Measurements from ENCODE around the gene TCTN3.
"Not testable (repeated sequence)": the region's sequence is repeated elsewhere in the genome, so short reads cannot be mapped to it uniquely, and the experiment has no call there.

Gene TCTN3, protein sequence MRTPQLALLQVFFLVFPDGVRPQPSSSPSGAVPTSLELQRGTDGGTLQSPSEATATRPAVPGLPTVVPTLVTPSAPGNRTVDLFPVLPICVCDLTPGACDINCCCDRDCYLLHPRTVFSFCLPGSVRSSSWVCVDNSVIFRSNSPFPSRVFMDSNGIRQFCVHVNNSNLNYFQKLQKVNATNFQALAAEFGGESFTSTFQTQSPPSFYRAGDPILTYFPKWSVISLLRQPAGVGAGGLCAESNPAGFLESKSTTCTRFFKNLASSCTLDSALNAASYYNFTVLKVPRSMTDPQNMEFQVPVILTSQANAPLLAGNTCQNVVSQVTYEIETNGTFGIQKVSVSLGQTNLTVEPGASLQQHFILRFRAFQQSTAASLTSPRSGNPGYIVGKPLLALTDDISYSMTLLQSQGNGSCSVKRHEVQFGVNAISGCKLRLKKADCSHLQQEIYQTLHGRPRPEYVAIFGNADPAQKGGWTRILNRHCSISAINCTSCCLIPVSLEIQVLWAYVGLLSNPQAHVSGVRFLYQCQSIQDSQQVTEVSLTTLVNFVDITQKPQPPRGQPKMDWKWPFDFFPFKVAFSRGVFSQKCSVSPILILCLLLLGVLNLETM

DNA sequence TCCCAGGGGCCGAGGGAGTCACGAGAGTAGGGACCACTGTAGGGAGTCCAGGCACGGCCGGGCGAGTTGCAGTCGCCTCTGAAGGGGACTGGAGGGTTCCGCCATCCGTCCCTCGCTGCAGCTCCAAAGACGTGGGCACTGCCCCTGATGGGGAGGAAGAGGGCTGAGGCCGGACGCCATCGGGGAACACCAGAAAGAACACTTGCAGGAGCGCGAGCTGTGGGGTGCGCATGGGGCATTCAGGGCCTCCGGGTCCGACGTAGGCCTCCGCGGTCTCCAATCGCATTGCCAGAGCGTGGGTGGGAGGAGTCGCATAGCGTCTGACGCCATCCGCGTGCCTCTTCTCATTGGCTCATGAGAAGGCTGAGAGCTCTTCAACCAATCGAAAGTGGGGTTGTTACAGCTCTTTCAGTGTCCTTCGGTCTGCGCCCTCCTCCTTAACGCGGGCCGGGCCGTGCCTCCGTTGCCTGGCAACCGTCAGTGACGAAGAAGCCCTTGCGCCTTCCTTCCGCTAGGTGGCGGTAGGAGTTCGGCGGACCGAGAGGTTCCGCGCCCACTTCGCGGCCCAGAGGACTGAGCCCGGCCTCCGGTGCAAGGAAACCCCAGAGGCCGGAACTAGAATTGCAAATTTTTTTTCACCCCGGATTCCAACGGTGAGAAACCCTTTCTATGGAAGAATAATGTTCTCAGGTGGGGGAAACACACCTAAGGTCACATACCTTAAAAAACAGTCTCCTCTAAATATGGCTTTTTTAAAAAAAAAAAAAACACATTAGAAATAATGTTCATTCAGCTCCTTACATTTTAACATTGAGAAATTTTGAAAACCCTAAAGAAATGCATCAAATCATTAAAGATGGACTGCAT lies at the start of gene TCTN3:
Gene TCTN3 (minus strand): TSS at position 260 of the 867 bp plus-strand sequence. CDS start 28 bp downstream, at position 232.
- H3K36me3 ChIP-seq (replicated peaks), result peaks cover 19% of the 10 kb centered on the region
- in situ Hi-C loops (cut with MboI; ENCODE audit: low sequenced_read_pairs), result loop anchor here (10.0 kb wide), 1 partner anchor 151 kb away; no protein-coding TSS in a partner anchor
- H3K4me3 ChIP-seq, result peak within 1 kb of the TSS; percentile 90
- no peaks in the 10 kb centered on the region for H3K9me3 ChIP-seq
- H3K27me3 ChIP-seq (ENCODE audit: low read depth), result no peaks in the 10 kb centered on the region
- H3K4me1 ChIP-seq, result peaks cover 7% of the 10 kb centered on the region
- peak; percentile 95 to 98 for DNase-seq (ENCODE audit: low spot score in 2 of 2)

DNA sequence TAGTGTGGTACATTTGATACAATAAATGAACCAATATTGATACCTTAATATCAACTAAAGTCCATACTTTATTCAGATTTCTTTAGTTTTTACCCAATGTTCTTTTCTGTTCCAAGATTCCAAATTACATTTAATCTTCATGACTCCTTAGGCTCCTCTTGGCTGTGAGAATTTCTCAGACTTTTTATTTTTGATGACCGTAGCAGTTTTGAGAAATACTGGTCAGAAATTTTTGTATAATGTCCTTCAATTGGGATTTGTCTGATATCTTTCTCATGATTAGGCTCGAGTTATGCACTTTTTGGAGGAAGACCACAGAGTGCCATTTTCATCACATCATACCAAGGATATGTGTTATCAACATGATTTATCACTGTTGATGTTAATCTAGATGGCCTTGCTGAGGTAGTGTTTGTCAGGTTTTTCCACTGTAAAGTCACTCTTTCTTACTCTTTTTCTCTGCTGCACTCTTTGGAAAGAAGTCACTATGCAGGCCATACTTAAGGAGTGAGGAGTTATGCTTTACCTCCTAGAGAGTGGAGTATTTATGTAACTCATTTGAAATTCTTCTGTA lies 49.3 kb upstream of the TCTN3 start:
- Histone ChIP-seq H3K9me3 (no peaks in the 10 kb centered on the region), H3K4me3 (no peak overlapping the region), H3K27me3 (ENCODE audit: low read depth) (no peaks in the 10 kb centered on the region), H3K4me1 (no peaks in the 10 kb centered on the region), H3K36me3 (replicated peaks) (no peaks in the 10 kb centered on the region)
- no peak for DNase-seq (ENCODE audit: low spot score in 2 of 2)
- in situ Hi-C loops (cut with MboI; ENCODE audit: low sequenced_read_pairs), result no loop called here

DNA sequence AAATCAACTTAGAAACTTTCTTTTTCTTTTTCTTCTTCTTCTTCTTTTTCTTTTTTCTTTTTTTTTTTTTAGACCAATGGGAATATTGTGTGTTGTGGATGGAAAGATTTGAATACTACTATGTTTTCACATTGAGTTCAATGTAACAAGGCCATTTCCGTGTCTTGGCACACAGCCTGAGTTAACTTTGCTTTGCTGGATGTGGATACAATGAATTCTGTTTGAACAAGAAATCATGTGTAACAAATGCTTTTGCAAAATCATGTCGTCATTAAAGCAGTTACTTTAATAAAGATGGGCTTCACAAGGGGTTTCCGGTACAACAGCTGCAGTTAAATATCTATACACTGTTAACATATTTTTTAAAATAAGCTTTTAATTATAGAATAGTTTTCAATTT lies 48.8 kb upstream of the TCTN3 start:
- H3K4me1 ChIP-seq, result no peaks in the 10 kb centered on the region
- H3K4me3 ChIP-seq, result no peak overlapping the region
- no peaks in the 10 kb centered on the region for H3K9me3 ChIP-seq
- in situ Hi-C loops (cut with MboI; ENCODE audit: low sequenced_read_pairs), result no loop called here
- no peak for DNase-seq (ENCODE audit: low spot score in 2 of 2)
- no peaks in the 10 kb centered on the region for H3K36me3 ChIP-seq (replicated peaks)
- no peaks in the 10 kb centered on the region for H3K27me3 ChIP-seq (ENCODE audit: low read depth)

DNA sequence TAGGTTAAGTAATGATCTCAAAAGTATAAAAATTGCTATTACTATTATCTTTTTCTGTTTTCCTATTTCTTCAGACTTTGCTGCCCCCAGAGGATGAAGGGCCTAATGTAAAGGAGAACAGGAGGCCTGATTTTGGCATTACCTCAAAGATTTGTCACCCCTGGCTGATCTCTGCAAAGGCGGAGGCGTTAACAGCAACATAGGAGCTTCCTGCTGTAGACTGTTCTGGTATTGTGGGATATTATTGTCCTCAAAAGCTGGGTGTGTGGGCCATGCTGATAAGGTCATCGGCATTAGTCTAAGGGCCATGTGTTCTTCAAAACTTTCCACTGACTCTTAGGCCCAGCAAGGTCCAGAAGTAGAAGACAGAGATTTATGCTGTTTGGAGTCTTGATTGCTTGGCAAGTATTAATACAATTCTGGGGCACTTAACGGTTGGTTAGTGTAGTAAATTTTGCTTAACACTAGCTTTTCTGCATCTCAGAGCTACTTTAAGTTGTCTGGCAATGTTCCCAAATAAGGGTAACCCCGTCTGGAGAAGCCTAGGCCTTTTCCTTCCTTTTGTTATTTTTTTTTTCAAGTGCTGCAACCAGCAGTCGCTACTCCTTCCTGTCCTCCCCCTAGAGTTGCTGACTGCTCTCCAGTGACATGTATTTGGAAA lies 48.2 kb upstream of the TCTN3 start:
- no peak for DNase-seq (ENCODE audit: low spot score in 2 of 2)
- Histone ChIP-seq H3K27me3 (ENCODE audit: low read depth) (no peaks in the 10 kb centered on the region), H3K4me3 (no peak overlapping the region), H3K4me1 (no peaks in the 10 kb centered on the region), H3K36me3 (replicated peaks) (no peaks in the 10 kb centered on the region), H3K9me3 (no peaks in the 10 kb centered on the region)
- in situ Hi-C loops (cut with MboI; ENCODE audit: low sequenced_read_pairs), result no loop called here

DNA sequence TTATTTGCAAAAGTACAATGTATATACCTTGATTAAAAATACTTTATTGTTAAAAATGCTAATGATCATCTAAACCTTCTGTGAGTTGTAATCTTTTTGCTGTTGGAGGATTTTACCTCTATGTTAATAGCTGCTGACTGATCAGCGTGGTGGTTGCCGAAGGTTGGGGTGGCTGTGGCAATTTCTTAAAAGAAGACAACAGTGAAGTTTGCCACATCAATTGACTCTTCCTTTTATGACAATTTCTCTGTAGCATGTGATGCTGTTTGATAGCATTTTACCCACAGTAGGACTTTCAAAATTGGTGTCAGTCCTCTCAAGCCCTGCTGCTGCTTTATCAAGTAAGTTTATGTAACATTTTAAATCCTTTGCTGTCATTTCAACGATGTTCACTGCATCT lies 45.3 kb upstream of the TCTN3 start:
- in situ Hi-C loops (cut with MboI; ENCODE audit: low sequenced_read_pairs), result no loop called here
- no peaks in the 10 kb centered on the region for H3K36me3 ChIP-seq (replicated peaks)

DNA sequence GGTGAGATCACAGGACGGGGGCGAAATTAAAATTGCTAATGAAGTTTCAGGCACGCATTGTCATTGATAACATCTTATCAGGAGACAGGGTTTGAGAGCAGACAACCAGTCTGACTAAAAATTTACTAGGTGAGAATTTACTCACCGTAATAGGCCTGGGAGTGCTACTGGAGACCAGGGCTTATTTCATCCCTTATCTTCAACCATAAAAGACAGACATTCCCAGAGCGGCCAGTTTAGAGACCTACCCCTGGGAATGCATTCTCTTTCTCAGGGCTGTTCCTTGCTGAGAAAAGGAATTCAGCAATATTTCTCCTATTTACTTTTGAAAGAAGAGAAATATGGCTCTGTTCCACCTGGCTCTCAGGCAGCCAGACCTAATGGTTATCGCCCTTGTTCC lies 39.2 kb upstream of the TCTN3 start:
- H3K4me1 ChIP-seq; H3K36me3 ChIP-seq (replicated peaks); in situ Hi-C loops (cut with MboI; ENCODE audit: low sequenced_read_pairs); H3K9me3 ChIP-seq; DNase-seq (ENCODE audit: low spot score in 2 of 2); H3K4me3 ChIP-seq; H3K27me3 ChIP-seq (ENCODE audit: low read depth): not testable (repeated sequence)

More for the DNA sequence above, 45.3 kb upstream of the TCTN3 start:
- no peak for DNase-seq (ENCODE audit: low spot score in 2 of 2)
- H3K9me3 ChIP-seq, result no peaks in the 10 kb centered on the region
- no peaks in the 10 kb centered on the region for H3K4me1 ChIP-seq
- no peaks in the 10 kb centered on the region for H3K27me3 ChIP-seq (ENCODE audit: low read depth)
- H3K4me3 ChIP-seq, result no peak overlapping the region

DNA sequence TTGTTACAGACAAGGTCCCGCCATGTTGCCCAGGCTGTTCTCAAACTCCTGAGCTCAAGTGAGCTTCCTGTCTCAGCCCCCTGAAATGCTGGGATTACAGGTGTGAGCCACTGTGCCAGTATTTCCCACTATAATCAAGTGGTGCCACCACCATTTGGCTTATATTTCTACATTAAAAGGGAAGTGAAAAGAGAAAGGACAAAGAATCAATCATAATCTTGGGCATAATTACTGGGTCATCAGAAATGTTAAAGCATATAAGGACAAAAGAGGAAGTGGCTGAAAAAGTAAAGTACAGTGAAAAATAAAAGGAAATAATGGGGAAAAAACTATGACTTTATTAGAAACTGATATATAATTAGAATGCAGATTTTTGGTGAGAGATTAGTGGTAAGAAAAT lies 36.5 kb upstream of the TCTN3 start:
- no peaks in the 10 kb centered on the region for H3K36me3 ChIP-seq (replicated peaks)
- H3K4me3 ChIP-seq, result no peak overlapping the region
- in situ Hi-C loops (cut with MboI; ENCODE audit: low sequenced_read_pairs), result no loop called here
- no peaks in the 10 kb centered on the region for H3K4me1 ChIP-seq
- no peaks in the 10 kb centered on the region for H3K9me3 ChIP-seq
- no peaks in the 10 kb centered on the region; the same call in 1 of the 2 replicates for H3K27me3 ChIP-seq (ENCODE audit: low read depth)
- no peak for DNase-seq (ENCODE audit: low spot score in 2 of 2)

DNA sequence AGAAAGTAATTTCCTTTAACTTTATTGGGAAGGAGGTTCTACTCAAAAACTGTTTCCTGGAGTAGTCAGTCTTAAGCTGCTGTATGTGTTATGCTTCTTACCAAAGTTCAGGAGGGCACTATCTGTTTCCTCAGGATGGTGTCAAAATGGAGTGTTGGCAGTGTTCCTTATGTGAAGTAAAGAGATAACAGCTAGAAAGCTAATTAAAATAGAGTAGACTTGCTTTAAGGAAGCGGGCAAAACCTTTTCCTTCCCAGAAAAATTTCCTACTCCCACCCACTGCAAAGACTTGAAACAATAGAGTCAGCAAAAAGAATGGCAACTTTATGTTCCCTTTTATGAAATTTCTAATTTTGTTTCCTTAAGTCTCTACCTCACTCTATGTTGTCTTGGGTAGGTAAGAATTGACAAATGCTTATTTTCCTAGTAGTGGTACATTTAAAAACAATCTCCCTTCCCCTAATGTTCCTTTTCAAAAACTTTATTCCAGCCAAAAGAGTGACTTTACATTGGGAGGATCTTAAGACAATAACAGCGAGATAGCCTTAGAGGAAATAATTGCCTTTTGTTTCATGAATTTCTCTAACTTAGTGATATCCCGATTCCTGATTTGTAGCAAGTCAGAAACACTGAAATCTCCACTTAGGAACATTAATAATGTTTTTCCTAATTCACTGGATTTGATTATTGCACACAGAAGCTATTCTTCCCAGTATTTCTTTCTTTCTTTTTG lies 35.8 kb upstream of the TCTN3 start:
- Histone ChIP-seq H3K27me3 (ENCODE audit: low read depth) (no peaks in the 10 kb centered on the region; the same call in 1 of the 2 replicates), H3K36me3 (replicated peaks) (no peaks in the 10 kb centered on the region), H3K4me1 (no peaks in the 10 kb centered on the region), H3K9me3 (no peaks in the 10 kb centered on the region), H3K4me3 (no peak overlapping the region)
- DNase-seq (ENCODE audit: low spot score in 2 of 2), result no peak
- in situ Hi-C loops (cut with MboI; ENCODE audit: low sequenced_read_pairs), result no loop called here

DNA sequence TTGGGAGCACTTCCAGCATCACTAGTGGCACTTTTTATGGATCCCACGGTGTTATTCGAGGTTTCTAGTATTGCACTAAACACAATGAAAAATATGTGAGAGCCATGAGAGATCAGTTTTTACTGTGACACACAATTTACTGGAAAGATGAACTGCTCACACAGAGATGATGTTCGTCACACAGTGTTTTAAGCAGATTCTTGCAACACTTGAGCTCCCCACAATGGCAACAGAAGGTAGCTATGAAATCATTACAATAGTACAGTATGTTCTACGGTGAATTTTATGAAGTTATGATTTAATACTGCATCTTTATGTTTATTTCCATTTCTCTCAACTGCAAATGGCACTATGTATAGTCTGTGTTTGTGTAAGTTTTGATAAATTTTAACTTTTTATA lies 34.8 kb upstream of the TCTN3 start:
- no peaks in the 10 kb centered on the region for H3K9me3 ChIP-seq
- H3K4me1 ChIP-seq, result no peaks in the 10 kb centered on the region
- H3K36me3 ChIP-seq (replicated peaks), result no peaks in the 10 kb centered on the region
- no peaks in the 10 kb centered on the region; the same call in 1 of the 2 replicates for H3K27me3 ChIP-seq (ENCODE audit: low read depth)
- in situ Hi-C loops (cut with MboI; ENCODE audit: low sequenced_read_pairs), result no loop called here
- DNase-seq (ENCODE audit: low spot score in 2 of 2), result no peak
- H3K4me3 ChIP-seq, result no peak overlapping the region

DNA sequence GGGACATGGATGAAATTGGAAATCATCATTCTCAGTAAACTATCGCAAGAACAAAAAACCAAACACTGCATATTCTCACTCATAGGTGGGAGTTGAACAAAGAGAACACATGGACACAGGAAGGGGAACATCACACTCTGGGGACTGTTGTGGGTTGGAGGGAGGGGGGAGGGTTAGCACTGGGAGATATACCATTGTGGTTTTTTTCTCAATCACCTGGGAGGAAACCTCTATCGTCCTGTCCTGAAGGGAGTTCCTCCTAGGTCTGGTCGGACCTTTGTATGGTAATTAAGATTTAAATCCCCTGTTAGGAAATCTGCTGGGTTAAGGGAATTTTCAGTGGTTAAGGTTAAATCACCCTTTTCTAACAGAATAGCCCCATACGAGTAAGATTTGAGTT lies 28.8 kb upstream of the TCTN3 start:
- in situ Hi-C loops (cut with MboI; ENCODE audit: low sequenced_read_pairs); H3K4me3 ChIP-seq; DNase-seq (ENCODE audit: low spot score in 2 of 2): not testable (repeated sequence)

DNA sequence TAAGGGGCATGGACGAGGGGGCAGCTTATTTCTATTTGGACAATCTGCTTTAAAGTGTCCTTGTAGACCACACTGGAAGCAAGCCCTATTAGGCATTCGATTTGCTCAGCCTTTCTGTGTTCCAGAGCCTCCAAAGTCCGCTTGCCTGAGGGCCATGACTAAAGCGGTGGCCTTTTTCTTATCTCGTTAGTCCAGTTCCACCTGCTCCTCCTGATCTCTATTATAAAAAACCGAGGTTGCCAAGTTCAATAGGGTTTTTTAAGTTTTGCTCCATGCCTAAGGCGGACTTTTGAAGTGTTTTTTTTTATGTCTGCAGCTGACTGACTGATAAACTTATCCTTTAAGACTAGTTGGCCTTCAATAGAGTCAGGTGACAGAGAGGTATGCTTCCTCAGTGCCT lies 27.0 kb upstream of the TCTN3 start:
- H3K27me3 ChIP-seq (ENCODE audit: low read depth); in situ Hi-C loops (cut with MboI; ENCODE audit: low sequenced_read_pairs); H3K4me3 ChIP-seq; H3K4me1 ChIP-seq; DNase-seq (ENCODE audit: low spot score in 2 of 2); H3K9me3 ChIP-seq; H3K36me3 ChIP-seq (replicated peaks): not testable (repeated sequence)

More for the DNA sequence above, 28.8 kb upstream of the TCTN3 start:
- not testable (repeated sequence) for H3K4me1 ChIP-seq; H3K27me3 ChIP-seq (ENCODE audit: low read depth); H3K36me3 ChIP-seq (replicated peaks); H3K9me3 ChIP-seq

DNA sequence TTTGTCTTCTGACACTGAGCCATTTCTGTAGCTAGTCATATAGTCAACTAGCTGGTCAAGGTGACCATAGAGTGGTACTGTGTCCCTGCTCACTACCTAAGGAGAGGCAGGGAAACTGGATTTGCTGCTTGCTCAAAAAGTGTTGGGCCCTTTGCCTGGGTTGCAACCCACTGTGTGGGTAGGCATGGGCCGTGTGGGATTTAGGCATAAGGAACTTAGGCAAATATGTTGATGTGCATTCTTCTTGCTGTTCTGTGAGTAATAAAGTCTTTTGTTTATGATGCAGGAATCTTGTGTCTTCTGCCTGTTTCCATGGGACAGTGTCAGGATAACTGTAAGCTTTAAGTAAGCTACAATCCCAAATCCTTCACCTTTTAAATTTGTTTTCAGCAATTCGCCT lies 23.1 kb upstream of the TCTN3 start:
- in situ Hi-C loops (cut with MboI; ENCODE audit: low sequenced_read_pairs), result no loop called here
- H3K36me3 ChIP-seq (replicated peaks), result no peaks in the 10 kb centered on the region
- no peaks in the 10 kb centered on the region for H3K9me3 ChIP-seq
- no peaks in the 10 kb centered on the region for H3K27me3 ChIP-seq (ENCODE audit: low read depth)
- H3K4me1 ChIP-seq, result no peaks in the 10 kb centered on the region
- DNase-seq (ENCODE audit: low spot score in 2 of 2), result no peak
- H3K4me3 ChIP-seq, result no peak overlapping the region

DNA sequence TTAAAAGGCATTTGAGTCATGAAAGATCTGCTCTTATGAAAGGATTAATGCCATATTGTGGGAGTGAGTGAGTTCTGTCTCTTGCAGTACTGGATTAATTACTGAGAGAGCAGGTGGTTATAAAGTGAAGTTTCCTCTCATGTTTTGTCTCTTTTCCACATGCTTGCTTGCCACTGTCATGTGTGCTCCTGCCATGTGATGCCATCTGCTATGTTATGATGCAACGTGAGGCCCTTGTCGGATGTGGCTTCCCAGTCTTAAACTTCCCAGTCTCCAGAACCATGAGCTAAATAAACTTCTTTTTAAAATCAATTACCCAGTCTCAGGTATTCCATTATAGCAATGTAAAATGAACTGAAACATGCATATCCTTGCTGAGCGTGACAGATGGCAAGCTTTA lies 22.7 kb upstream of the TCTN3 start:
- Histone ChIP-seq H3K36me3 (replicated peaks) (no peaks in the 10 kb centered on the region), H3K4me3 (no peak overlapping the region), H3K9me3 (no peaks in the 10 kb centered on the region), H3K27me3 (ENCODE audit: low read depth) (no peaks in the 10 kb centered on the region), H3K4me1 (no peaks in the 10 kb centered on the region)
- DNase-seq (ENCODE audit: low spot score in 2 of 2), result no peak
- in situ Hi-C loops (cut with MboI; ENCODE audit: low sequenced_read_pairs), result no loop called here
